Upper lobe of left lung (tissue), 4 donors: ENCODE measurements around the gene DRD4.

ENCODE experiments used
- EP300 ChIP-seq, 4 donors: sonication (generic); formaldehyde crosslinking; IDR thresholded peaks; one replicate each; pipeline ENCODE4 v1.5.1; 2017; ENCODE audit warnings: antibody characterized with exemption in 4 of 4, control low read depth in 2 of 4
- POLR2A ChIP-seq, 4 donors: fragments of 450-650 bp; IDR thresholded peaks; one replicate each; pipeline ENCODE4 v1.5.1; 2016 to 2017; ENCODE audit warnings: antibody characterized with exemption in 4 of 4, mild to moderate bottlenecking in 2 of 4
- POLR2AphosphoS5 ChIP-seq, 2 donors: sonication (generic); formaldehyde crosslinking; IDR thresholded peaks; one replicate each; pipeline ENCODE4 v1.5.1; 2017; ENCODE audit warnings: antibody characterized with exemption in 2 of 2
- TF ChIP-seq, protein P1 (sequence below), 6 experiments: fragments of 450-650 bp in 4 of 6; fragments of 200-600 bp in 2 of 6; sonication (generic) in 2 of 6; IDR thresholded peaks; one replicate each; pipeline ENCODE4 v1.5.1; 2016 to 2019; ENCODE audit warnings: antibody characterized with exemption in 6 of 6

DNA sequence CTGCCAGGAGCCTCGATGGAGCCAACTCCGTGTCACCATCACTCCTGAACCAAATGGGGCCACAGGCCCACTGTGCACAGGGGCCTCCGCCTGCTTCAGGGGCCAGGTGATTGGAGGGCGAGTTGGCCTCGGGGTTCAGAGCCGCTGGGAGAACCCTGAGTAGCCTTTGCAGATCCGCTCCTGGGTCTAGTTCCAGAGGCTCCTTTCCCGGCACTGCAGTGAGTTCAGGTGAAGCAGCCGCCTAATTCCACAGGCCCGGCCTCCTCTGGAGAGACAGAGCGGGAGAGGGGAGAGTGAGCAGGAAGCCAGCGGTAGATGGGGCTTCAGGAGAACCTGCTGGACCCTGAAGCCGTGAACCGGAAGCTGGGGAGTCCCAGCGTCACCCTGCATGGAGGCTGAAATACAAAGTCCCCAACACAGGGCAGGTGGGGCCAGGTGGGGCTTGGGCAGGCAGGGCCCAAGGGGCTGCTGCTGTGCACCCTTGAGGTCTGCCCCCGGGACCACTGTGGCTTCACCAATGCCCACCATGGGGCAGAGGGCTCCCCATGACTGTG is 22.5 kb downstream of the DRD4 start:
- TF ChIP-seq, protein P1, sequence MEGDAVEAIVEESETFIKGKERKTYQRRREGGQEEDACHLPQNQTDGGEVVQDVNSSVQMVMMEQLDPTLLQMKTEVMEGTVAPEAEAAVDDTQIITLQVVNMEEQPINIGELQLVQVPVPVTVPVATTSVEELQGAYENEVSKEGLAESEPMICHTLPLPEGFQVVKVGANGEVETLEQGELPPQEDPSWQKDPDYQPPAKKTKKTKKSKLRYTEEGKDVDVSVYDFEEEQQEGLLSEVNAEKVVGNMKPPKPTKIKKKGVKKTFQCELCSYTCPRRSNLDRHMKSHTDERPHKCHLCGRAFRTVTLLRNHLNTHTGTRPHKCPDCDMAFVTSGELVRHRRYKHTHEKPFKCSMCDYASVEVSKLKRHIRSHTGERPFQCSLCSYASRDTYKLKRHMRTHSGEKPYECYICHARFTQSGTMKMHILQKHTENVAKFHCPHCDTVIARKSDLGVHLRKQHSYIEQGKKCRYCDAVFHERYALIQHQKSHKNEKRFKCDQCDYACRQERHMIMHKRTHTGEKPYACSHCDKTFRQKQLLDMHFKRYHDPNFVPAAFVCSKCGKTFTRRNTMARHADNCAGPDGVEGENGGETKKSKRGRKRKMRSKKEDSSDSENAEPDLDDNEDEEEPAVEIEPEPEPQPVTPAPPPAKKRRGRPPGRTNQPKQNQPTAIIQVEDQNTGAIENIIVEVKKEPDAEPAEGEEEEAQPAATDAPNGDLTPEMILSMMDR (IDR thresholded peaks at IDR 0.05): no peak
- no peak for TF ChIP-seq EP300 (IDR thresholded peaks at IDR 0.05)
- no peak for TF ChIP-seq POLR2AphosphoS5 (IDR thresholded peaks at IDR 0.05)
- no peak for TF ChIP-seq POLR2A (IDR thresholded peaks at IDR 0.05)
